Tibial nerve (tissue), 4 donors: ENCODE data around the gene SFXN5. TPM values are rescaled to one million over a fixed set of nuclear protein-coding genes. Genes with fewer than 3 reads are reported as not detected.

ENCODE experiments used
- DNase-seq, 2 donors: peaks; one replicate each; pipeline ENCODE4 v3.0.0-alpha.2; 2019; ENCODE audit warnings: low spot score in 2 of 2
- H3K27ac ChIP-seq, 4 donors: fragments of 200-600 bp; sonication (generic) in 3 of 4; one replicate each; pipeline ENCODE4 v1.5.1; 2017 to 2019; ENCODE audit warnings: mild to moderate bottlenecking in 1 of 4
- H3K27me3 ChIP-seq, 2 donors: fragments of 200-600 bp; sonication (generic) in 1 of 2; one replicate each; pipeline versions ENCODE4 v1.5.1 to v1.6.0; 2017 to 2019
- H3K36me3 ChIP-seq, 3 donors: fragments of 200-600 bp; sonication (generic); one replicate each; pipeline ENCODE4 v1.5.1; 2018 to 2019
- H3K4me1 ChIP-seq, 4 donors: fragments of 200-600 bp; sonication (generic) in 3 of 4; one replicate each; pipeline ENCODE4 v1.5.1; 2017 to 2019
- H3K4me3 ChIP-seq, 4 donors: fragments of 200-600 bp; sonication (generic) in 3 of 4; one replicate each; pipeline ENCODE4 v1.5.1; 2017 to 2019; ENCODE audit warnings: mild to moderate bottlenecking in 1 of 4, moderate library complexity in 1 of 4
- H3K9me3 ChIP-seq, 4 donors: fragments of 200-600 bp; sonication (generic) in 3 of 4; one replicate each; pipeline ENCODE4 v1.5.1; 2017 to 2019
- CTCF ChIP-seq, 5 experiments: fragments of 200-600 bp in 3 of 5; fragments of 450-650 bp in 2 of 5; sonication (generic) in 3 of 5; IDR thresholded peaks; one replicate each; pipeline ENCODE4 v1.5.1; 2016 to 2019; ENCODE audit warnings: antibody characterized with exemption in 5 of 5, mild to moderate bottlenecking in 3 of 5, moderate library complexity in 2 of 5
- EP300 ChIP-seq, 2 donors: sonication (generic); formaldehyde crosslinking; IDR thresholded peaks; one replicate each; pipeline ENCODE4 v1.6.1; 2017; ENCODE audit warnings: antibody characterized with exemption in 2 of 2, mild to moderate bottlenecking in 1 of 2
- POLR2A ChIP-seq, 2 donors: fragments of 450-650 bp; IDR thresholded peaks; one replicate each; pipeline ENCODE4 v1.6.1; 2017; ENCODE audit warnings: antibody characterized with exemption in 2 of 2, mild to moderate bottlenecking in 2 of 2, moderate library complexity in 2 of 2
- WGBS, 2 donors: methylation state at CpG; one replicate each; pipeline ENCODE4 v1.1.5; 2018; 5-methylcytosine and 5-hydroxymethylcytosine counted together
- total RNA-seq, 4 donors: library from RNA; depleted of rRNA; stranded (reverse); fragments of >200 nt; gene quantifications; one replicate each; pipeline ENCODE4 v1.1.0, GENCODE V29; 2016

SFXN5 gene
- total RNA-seq, 4 donors from 2014 or later, result 13.8 to 58.1 (median 21.7) TPM

GRCh38 chr2:72979896-72980295, 91.6 kb downstream of the SFXN5 start:
- DNase-seq, result no peak
- TF ChIP-seq CTCF (IDR thresholded peaks at IDR 0.05) (no peak), EP300 (IDR thresholded peaks at IDR 0.05) (peak in 1 of 2 donors; percentile 52), POLR2A (IDR thresholded peaks at IDR 0.05) (no peak)
- Histone ChIP-seq H3K9me3 (no peaks in the 10 kb centered on the region), H3K27ac (no peak overlapping the region), H3K27me3 (no peaks in the 10 kb centered on the region), H3K4me3 (no peak overlapping the region), H3K36me3 (peaks cover 0 to 26% (median 0%) of the 10 kb centered on the region in 3 donors), H3K4me1 (no peaks in the 10 kb centered on the region)
- WGBS, 2 donors, result 54% methylated on average over 3 of the region's 3 CpGs

GRCh38 chr2:72975017-72975416, 96.5 kb downstream of the SFXN5 start:
- no peaks in the 10 kb centered on the region for H3K9me3 ChIP-seq
- no peaks in the 10 kb centered on the region for H3K27me3 ChIP-seq
- TF ChIP-seq EP300 (IDR thresholded peaks at IDR 0.05), result no peak
- H3K27ac ChIP-seq, result no peak overlapping the region
- no peak for DNase-seq
- WGBS, 2 donors, result 54 to 63% methylated on average over 3 of the region's 3 CpGs
- peaks cover 0 to 20% (median 0%) of the 10 kb centered on the region in 3 donors for H3K36me3 ChIP-seq
- H3K4me3 ChIP-seq, result no peak overlapping the region
- H3K4me1 ChIP-seq, result no peaks in the 10 kb centered on the region

DNA sequence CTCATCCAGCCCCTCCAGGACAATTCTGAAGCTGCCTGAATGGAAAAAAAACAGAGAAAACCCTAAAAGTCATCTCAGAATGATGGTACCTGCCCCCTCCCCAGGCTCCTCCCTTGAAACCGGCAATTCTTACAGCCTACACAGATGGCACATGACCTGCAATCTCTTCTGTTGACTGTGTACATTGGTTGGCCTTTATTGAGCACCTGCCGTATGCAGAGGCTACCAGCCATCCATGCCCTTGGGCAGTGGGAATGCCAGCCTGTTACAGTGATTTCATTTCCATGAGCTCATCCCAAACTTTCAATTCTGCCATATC, 97.1 kb downstream of the SFXN5 start:
- DNase-seq, result no peak
- TF ChIP-seq EP300 (IDR thresholded peaks at IDR 0.05), result no peak
- TF ChIP-seq CTCF (IDR thresholded peaks at IDR 0.05), result no peak
- TF ChIP-seq POLR2A (IDR thresholded peaks at IDR 0.05), result no peak
- Histone ChIP-seq H3K4me1 (no peaks in the 10 kb centered on the region), H3K4me3 (no peak overlapping the region), H3K36me3 (peaks cover 0 to 24% (median 0%) of the 10 kb centered on the region in 3 donors), H3K27me3 (no peaks in the 10 kb centered on the region), H3K9me3 (no peaks in the 10 kb centered on the region), H3K27ac (no peak overlapping the region)
- WGBS, 2 donors, result 68 to 79% methylated on average over 2 of the region's 2 CpGs

DNA sequence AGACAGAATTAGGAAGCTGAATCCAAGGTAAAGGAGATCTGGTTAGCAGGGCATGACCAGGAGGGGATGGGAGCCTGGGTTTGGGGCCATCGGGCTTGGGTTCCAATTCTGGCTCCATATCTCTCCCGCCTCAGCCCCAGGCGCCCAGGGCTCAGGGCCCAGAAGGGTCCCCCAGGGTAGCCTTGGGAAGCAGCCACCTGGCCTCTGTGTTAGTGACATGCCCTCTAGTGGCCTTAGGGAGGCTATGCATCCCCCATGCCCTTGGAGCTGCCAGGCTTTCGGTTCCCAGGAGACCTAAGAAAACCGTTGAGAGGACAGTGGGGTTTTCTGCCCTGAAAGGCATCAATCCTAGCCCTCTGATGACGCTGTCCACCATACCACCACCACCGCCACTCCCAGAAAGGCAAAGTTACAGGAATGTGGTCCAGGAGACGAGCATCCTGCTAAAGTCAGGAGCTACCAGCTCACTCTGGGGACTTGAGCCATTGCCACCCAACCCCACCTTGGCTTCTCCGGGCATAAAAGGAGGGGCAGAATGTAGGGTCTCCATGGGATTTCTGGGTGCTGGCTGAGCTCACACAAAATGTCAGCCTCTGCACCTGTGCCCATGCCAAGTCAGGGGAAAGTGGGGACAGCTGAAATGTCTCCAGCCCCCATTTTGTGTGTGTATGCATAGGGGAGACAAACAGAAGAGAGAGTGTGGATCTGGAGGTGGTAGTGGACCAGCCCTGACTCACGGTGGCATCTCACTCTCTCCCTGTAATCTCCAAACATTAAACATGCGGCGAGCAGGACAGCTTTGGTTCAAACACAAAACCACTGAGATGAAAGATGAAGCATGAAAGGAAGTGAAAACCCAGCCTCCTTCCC, 97.7 kb downstream of the SFXN5 start:
- peak in 1 of 2 donors; percentile 19 for DNase-seq
- H3K27me3 ChIP-seq, result no peaks in the 10 kb centered on the region
- 62 to 73% methylated on average over 12 of the region's 12 CpGs for WGBS, 2 donors
- no peaks in the 10 kb centered on the region for H3K4me1 ChIP-seq
- peaks cover 0 to 30% (median 0%) of the 10 kb centered on the region in 3 donors for H3K36me3 ChIP-seq
- H3K4me3 ChIP-seq, result no peak overlapping the region
- H3K27ac ChIP-seq, result no peak overlapping the region
- peak; percentile 52 to 75 (median 55) for TF ChIP-seq CTCF (IDR thresholded peaks at IDR 0.05)
- TF ChIP-seq EP300 (IDR thresholded peaks at IDR 0.05), result no peak
- TF ChIP-seq POLR2A (IDR thresholded peaks at IDR 0.05), result no peak
- no peaks in the 10 kb centered on the region for H3K9me3 ChIP-seq

DNA sequence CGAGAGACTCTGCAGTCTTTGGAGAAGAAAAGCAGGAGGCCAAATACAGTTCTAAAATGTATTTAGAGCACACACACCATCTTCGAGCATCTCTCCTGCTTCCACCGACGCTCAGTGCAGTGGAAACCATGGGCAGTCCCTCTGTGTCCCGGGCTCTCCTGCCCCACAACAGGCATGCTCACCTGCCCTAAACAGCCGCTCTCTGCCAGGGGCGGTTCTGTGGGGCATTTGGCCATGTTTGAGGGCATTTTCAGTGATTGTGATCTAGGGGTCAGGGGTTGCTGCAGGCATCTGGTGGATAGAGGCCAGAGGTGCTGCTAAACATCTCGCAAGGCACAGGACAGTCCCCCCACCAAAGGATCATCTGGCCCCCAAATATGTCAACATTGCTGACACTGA, 98.4 kb downstream of the SFXN5 start:
- 91% methylated on average over 8 of the region's 8 CpGs for WGBS, 2 donors
- no peak for DNase-seq

More for the DNA sequence above, 98.4 kb downstream of the SFXN5 start:
- Histone ChIP-seq H3K9me3 (no peaks in the 10 kb centered on the region), H3K27me3 (no peaks in the 10 kb centered on the region), H3K4me3 (no peak overlapping the region), H3K4me1 (no peaks in the 10 kb centered on the region), H3K27ac (no peak overlapping the region), H3K36me3 (peaks cover 0 to 35% (median 0%) of the 10 kb centered on the region in 3 donors)
- no peak for TF ChIP-seq CTCF (IDR thresholded peaks at IDR 0.05)
- TF ChIP-seq POLR2A (IDR thresholded peaks at IDR 0.05), result no peak
- no peak for TF ChIP-seq EP300 (IDR thresholded peaks at IDR 0.05)
